ENCODE measurements around the gene PPP3CA. TPM values are rescaled to one million over a fixed set of nuclear protein-coding genes. Genes with fewer than 3 reads are reported as not detected.

PPP3CA gene
- total RNA-seq, 3 donors from 2014 or later = 32.4 to 59.6 (median 47.8) TPM

DNA sequence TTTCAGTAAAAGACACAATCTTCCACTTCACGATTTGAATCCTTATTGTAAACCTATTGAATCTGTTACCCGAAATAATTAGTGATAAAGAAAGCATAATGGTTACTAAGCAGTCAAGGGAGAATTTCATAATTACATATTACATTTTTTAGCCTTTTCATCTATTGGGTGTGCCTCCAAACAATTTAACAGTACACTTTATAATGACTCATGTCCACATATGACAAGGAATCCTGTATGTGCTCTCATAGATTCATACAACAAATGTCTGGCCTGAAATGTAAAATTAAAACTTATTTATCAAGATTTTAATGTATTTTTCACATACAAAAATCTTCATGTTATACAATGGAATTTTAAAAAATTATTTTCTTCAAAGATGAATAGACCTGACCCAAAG lies 39.4 kb downstream of the PPP3CA start:
- intact Hi-C loops (cut with DNase I; ENCODE audit: low total_unique reads) = no loop called here
- TF ChIP-seq CTCF (IDR thresholded peaks at IDR 0.05) (no peak), POLR2AphosphoS5 (IDR thresholded peaks at IDR 0.05) (no peak), POLR2A (IDR thresholded peaks at IDR 0.05) (no peak)
- Histone ChIP-seq H3K36me3 (no peaks in the 10 kb centered on the region), H3K4me1 (no peaks in the 10 kb centered on the region), H3K9me3 (no peaks in the 10 kb centered on the region), H3K27me3 (no peaks in the 10 kb centered on the region), H3K27ac (no peak overlapping the region), H3K4me3 (no peak overlapping the region)
- no peak for DNase-seq (ENCODE audit: low spot score in 2 of 2)

DNA sequence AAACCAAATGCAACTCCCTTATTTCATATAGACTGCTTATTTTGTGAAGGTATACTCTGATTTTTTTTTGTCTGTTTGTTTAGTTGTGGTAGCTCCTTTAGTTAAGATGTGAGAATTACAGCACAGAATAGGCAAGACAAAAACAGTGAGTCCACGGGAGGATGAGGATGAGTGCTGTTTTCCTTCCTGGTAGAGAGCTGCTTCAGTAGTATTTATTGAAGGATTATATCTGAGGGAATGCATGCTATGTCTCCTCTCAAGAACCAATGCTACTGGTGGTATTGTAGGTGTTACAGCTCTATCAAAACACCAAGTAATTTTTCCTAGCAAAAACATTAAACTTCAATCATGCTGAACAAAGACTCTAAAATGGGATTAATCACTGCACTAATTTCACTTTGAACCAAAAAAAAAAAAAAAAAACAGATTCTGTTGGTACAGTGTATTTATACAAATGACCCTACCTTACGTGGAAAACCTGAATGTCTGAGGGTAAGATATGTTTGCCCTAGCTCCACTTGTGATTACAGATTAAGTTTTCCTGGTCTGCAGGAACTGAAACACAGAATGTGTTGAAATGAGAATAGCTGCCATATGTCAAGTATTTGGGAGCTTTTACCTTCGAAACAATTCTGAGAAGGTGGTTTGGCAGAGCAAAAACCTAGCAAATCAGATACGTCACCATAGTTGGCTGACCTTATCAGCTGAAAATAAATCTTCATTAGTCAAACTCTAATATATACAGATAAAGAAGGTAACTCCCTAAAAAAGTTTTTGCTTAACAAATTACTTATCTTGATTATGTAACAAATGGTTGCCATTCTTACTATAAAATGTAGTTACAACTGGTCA lies 40.3 kb downstream of the PPP3CA start:
- H3K4me1 ChIP-seq = no peaks in the 10 kb centered on the region
- H3K9me3 ChIP-seq = no peaks in the 10 kb centered on the region
- no peaks in the 10 kb centered on the region for H3K36me3 ChIP-seq
- H3K27me3 ChIP-seq = no peaks in the 10 kb centered on the region
- TF ChIP-seq CTCF (IDR thresholded peaks at IDR 0.05) = no peak
- no peak for TF ChIP-seq POLR2A (IDR thresholded peaks at IDR 0.05)
- no peak for TF ChIP-seq POLR2AphosphoS5 (IDR thresholded peaks at IDR 0.05)
- peak overlapping the region in 1 of 2 donors; percentile 63 for H3K27ac ChIP-seq
- intact Hi-C loops (cut with DNase I; ENCODE audit: low total_unique reads) = no loop called here
- DNase-seq (ENCODE audit: low spot score in 2 of 2) = no peak
- H3K4me3 ChIP-seq = peak overlapping the region in 2 of 3 donors; percentile 20 to 36

- H3K4me3 ChIP-seq = peak overlapping the region in 2 of 3 donors; percentile 20 to 36
- H3K9me3 ChIP-seq = no peaks in the 10 kb centered on the region
- intact Hi-C loops (cut with DNase I; ENCODE audit: low total_unique reads) = no loop called here
- H3K36me3 ChIP-seq = no peaks in the 10 kb centered on the region
- no peaks in the 10 kb centered on the region for H3K4me1 ChIP-seq
- TF ChIP-seq POLR2AphosphoS5 (IDR thresholded peaks at IDR 0.05) = no peak
- TF ChIP-seq CTCF (IDR thresholded peaks at IDR 0.05) = no peak
- no peak for TF ChIP-seq POLR2A (IDR thresholded peaks at IDR 0.05)
- DNase-seq (ENCODE audit: low spot score in 2 of 2) = peak in 1 of 2 donors; percentile 66
- H3K27me3 ChIP-seq = no peaks in the 10 kb centered on the region
- peak overlapping the region; percentile 53 to 63 for H3K27ac ChIP-seq
Measured at GRCh38 chr4:101306225-101306624, 41.1 kb downstream of the PPP3CA start.

- Histone ChIP-seq H3K9me3 (no peaks in the 10 kb centered on the region), H3K4me3 (no peak overlapping the region), H3K36me3 (no peaks in the 10 kb centered on the region), H3K4me1 (peaks cover 0 to 4% of the 10 kb centered on the region in 2 donors), H3K27me3 (no peaks in the 10 kb centered on the region), H3K27ac (peak overlapping the region; percentile 3 to 25)
- TF ChIP-seq POLR2A (IDR thresholded peaks at IDR 0.05) (no peak), POLR2AphosphoS5 (IDR thresholded peaks at IDR 0.05) (no peak), CTCF (IDR thresholded peaks at IDR 0.05) (no peak)
- no peak for DNase-seq (ENCODE audit: low spot score in 2 of 2)
- intact Hi-C loops (cut with DNase I; ENCODE audit: low total_unique reads) = no loop called here
Measured at GRCh38 chr4:101304916-101305315, 42.4 kb downstream of the PPP3CA start.

- DNase-seq (ENCODE audit: low spot score in 2 of 2) = no peak
- Histone ChIP-seq H3K27me3 (no peaks in the 10 kb centered on the region), H3K9me3 (no peaks in the 10 kb centered on the region), H3K27ac (no peak overlapping the region), H3K4me3 (no peak overlapping the region), H3K36me3 (no peaks in the 10 kb centered on the region), H3K4me1 (peaks cover 0 to 10% of the 10 kb centered on the region in 2 donors)
- intact Hi-C loops (cut with DNase I; ENCODE audit: low total_unique reads) = no loop called here
- TF ChIP-seq CTCF (IDR thresholded peaks at IDR 0.05) (no peak), POLR2A (IDR thresholded peaks at IDR 0.05) (no peak), POLR2AphosphoS5 (IDR thresholded peaks at IDR 0.05) (no peak)
Measured at GRCh38 chr4:101299899-101300540, 47.3 kb downstream of the PPP3CA start.

Data from breast epithelium (tissue), 4 donors.